OCI-M2 (cell line): Measurements from ENCODE around the gene LIPC.

Experiments used
- DNase-seq: peaks from one replicate; lab custom pipeline; 2025; ENCODE audit not compliant: unreplicated experiment; lab: John Stamatoyannopoulos, UW

Gene LIPC

GRCh38 chr15:58549013-58549784, 117.4 kb downstream of the LIPC start:
- DNase-seq = no peak

GRCh38 chr15:58549785-58550074, 117.9 kb downstream of the LIPC start:
- no peak for DNase-seq

GRCh38 chr15:58551084-58551763, 119.4 kb downstream of the LIPC start:
- DNase-seq = no peak

- no peak for DNase-seq
Observed at GRCh38 chr15:58551764-58552504, 120.1 kb downstream of the LIPC start.

GRCh38 chr15:58552505-58553364, 120.9 kb downstream of the LIPC start:
- DNase-seq = no peak

- no peak for DNase-seq
Observed at GRCh38 chr15:58553365-58553918, 121.7 kb downstream of the LIPC start.

GRCh38 chr15:58554758-58555157, 123.0 kb downstream of the LIPC start:
- DNase-seq = no peak

- no peak for DNase-seq
Observed at GRCh38 chr15:58555162-58556027, 123.6 kb downstream of the LIPC start.

- no peak for DNase-seq
Observed at GRCh38 chr15:58556028-58556361, 124.2 kb downstream of the LIPC start.

- DNase-seq = no peak
Observed at GRCh38 chr15:58556541-58556940, 124.8 kb downstream of the LIPC start.

- DNase-seq = no peak
Observed at GRCh38 chr15:58558777-58559176, 127.0 kb downstream of the LIPC start.

- no peak for DNase-seq
Observed at GRCh38 chr15:58559904-58560588, 128.3 kb downstream of the LIPC start.

GRCh38 chr15:58561321-58561720, 129.5 kb downstream of the LIPC start:
- DNase-seq = no peak

- no peak for DNase-seq
Observed at GRCh38 chr15:58562135-58562534, 130.3 kb downstream of the LIPC start.

GRCh38 chr15:58564981-58565380, 133.2 kb downstream of the LIPC start:
- no peak for DNase-seq

GRCh38 chr15:58565619-58566018, 133.8 kb downstream of the LIPC start:
- DNase-seq = no peak

- no peak for DNase-seq
Observed at GRCh38 chr15:58566029-58566428, 134.2 kb downstream of the LIPC start.

- DNase-seq = no peak
Observed at GRCh38 chr15:58568157-58568571, 136.4 kb downstream of the LIPC start.

GRCh38 chr15:58569455-58569854, 137.7 kb downstream of the LIPC start:
- DNase-seq = no peak
